ENCODE measurements around the gene SEC61B.

GRCh38 chr9:99183616-99184015 lies 38.5 kb upstream of the SEC61B start:
- no peak for TF ChIP-seq POLR2A (IDR thresholded peaks at IDR 0.05)
- TF ChIP-seq CTCF (IDR thresholded peaks at IDR 0.05) = no peak

Measured in right lobe of liver (tissue), 4 donors.